K562 (cell line): ENCODE results near the gene DOCK1.

Experiments
- FOXM1 ChIP-seq, 2 experiments: fragments of 450-650 bp in 1 of 2; sonication (generic) in 1 of 2; formaldehyde crosslinking in 1 of 2; IDR thresholded peaks; 2 replicates each; pipeline versions ENCODE4 v1.6.1 to v1.9.0; 2017 to 2022; ENCODE audit warnings: low read depth in 2 of 2, mild to moderate bottlenecking in 2 of 2, missing genetic modification reagents in 1 of 2, moderate library complexity in 1 of 2
- SREBF1 ChIP-seq: fragments of 150-350 bp; IDR thresholded peaks from 2 replicates; pipeline ENCODE4 v1.6.1; 2014; ENCODE audit warnings: antibody characterized with exemption, low read depth, low read length, borderline replicate concordance
- TF ChIP-seq, protein P1 (sequence below): sonication (generic); formaldehyde crosslinking; IDR thresholded peaks from 2 replicates; pipeline ENCODE4 v1.8.0; 2023; ENCODE audit warnings: mild to moderate bottlenecking, missing genetic modification reagents

DNA sequence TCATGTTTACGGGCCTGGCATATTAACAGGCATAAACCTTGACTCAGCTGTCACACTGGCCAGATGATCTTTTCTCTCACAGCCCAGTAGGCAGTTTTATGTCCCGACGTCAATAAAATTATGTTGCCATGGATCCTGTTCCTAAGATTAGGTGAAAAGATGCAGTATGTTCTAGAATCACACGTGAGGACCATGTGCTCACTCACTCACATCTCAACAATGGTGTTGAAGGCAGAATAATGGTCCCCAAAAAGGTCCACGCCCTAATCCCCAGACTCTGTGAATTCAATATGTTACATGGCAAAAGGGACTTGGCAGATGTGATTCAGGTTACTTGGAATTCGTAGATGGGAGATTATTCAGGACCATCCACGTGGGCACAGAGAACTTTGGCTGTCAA lies 3.5 kb downstream of the DOCK1 start:
- TF ChIP-seq FOXM1 (IDR thresholded peaks at IDR 0.05; ENCODE audit: low read depth) (no peak), FOXM1 (CRISPR knock-in tag; IDR thresholded peaks at IDR 0.05; ENCODE audit: low read depth) (no peak), SREBF1 (no peak)
- TF ChIP-seq, protein P1, sequence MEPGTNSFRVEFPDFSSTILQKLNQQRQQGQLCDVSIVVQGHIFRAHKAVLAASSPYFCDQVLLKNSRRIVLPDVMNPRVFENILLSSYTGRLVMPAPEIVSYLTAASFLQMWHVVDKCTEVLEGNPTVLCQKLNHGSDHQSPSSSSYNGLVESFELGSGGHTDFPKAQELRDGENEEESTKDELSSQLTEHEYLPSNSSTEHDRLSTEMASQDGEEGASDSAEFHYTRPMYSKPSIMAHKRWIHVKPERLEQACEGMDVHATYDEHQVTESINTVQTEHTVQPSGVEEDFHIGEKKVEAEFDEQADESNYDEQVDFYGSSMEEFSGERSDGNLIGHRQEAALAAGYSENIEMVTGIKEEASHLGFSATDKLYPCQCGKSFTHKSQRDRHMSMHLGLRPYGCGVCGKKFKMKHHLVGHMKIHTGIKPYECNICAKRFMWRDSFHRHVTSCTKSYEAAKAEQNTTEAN (CRISPR knock-in tag) = no peak
